Measurements from ENCODE around the gene DDX53. TPM values are rescaled to one million over a fixed set of nuclear protein-coding genes. Genes with fewer than 3 reads are reported as not detected.

Gene DDX53
- total RNA-seq, 1 experiment from 2014 or later: not detected

DNA sequence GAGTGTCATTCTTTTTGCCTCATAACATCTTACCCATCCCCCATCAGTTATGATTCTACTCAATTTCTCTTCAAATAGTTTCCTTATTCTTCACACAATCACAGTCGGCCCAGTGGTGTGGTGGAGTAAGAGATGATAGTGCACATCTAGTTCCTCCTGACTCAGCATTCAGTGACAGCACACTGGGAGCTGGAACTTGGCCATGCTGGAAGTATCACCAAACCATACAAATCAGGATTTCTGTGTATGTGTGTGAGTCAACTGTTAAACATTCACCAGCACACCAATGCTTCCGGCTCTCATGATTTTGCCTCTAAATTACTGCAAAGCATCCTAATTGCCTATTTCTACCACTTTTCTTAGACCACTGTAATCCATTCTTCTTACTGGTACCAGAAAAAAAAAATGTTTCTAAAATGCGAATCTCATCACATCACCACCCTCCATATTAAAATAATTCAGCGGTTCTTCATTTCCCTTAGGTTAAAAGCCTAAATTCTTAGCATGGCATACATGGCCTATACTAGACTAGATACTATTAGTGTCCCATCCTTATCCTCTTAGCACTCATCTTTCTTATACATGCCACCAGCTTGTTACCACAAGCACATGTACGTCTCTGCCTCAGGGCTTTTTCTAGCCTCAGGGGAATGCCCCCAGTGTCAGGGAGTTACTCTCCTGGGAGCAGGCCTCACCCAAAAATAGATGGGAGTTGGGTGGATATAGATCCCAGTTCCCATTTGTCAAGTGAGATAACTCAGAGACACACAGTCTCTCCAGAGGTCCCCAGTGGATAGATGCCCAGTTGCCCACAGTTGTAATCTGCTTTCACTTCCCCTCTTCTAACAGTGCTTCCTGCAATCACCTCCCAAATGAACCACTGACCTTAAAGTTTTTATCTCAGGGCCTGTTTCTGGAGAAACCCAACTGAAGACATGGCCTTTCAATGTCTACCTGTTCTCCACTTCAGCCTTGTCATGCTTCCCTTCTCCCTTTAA, 49.2 kb upstream of the DDX53 start:
- no peak for DNase-seq (ENCODE audit: low spot score)
- no peaks in the 10 kb centered on the region for H3K27me3 Mint-ChIP-seq (ENCODE audit: low read depth)

More for the DNA sequence above, 49.2 kb upstream of the DDX53 start:
- Mint-ChIP-seq H3K9me3 (no peaks in the 10 kb centered on the region), H3K4me1 (no peaks in the 10 kb centered on the region; the same call in 1 of the 2 replicates), H3K4me3 (no peak overlapping the region), H3K36me3 (no peaks in the 10 kb centered on the region), H3K27ac (no peak overlapping the region)
- ChIA-PET POLR2A (no interaction called here), CTCF (no interaction called here)
- ATAC-seq: no peak
- TF ChIP-seq, protein P1, sequence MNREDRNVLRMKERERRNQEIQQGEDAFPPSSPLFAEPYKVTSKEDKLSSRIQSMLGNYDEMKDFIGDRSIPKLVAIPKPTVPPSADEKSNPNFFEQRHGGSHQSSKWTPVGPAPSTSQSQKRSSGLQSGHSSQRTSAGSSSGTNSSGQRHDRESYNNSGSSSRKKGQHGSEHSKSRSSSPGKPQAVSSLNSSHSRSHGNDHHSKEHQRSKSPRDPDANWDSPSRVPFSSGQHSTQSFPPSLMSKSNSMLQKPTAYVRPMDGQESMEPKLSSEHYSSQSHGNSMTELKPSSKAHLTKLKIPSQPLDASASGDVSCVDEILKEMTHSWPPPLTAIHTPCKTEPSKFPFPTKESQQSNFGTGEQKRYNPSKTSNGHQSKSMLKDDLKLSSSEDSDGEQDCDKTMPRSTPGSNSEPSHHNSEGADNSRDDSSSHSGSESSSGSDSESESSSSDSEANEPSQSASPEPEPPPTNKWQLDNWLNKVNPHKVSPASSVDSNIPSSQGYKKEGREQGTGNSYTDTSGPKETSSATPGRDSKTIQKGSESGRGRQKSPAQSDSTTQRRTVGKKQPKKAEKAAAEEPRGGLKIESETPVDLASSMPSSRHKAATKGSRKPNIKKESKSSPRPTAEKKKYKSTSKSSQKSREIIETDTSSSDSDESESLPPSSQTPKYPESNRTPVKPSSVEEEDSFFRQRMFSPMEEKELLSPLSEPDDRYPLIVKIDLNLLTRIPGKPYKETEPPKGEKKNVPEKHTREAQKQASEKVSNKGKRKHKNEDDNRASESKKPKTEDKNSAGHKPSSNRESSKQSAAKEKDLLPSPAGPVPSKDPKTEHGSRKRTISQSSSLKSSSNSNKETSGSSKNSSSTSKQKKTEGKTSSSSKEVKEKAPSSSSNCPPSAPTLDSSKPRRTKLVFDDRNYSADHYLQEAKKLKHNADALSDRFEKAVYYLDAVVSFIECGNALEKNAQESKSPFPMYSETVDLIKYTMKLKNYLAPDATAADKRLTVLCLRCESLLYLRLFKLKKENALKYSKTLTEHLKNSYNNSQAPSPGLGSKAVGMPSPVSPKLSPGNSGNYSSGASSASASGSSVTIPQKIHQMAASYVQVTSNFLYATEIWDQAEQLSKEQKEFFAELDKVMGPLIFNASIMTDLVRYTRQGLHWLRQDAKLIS (CRISPR knock-in tag; IDR thresholded peaks at IDR 0.05; ENCODE audit: borderline replicate concordance): no peak
- TF ChIP-seq KAT7 (CRISPR knock-in tag; IDR thresholded peaks at IDR 0.05; ENCODE audit: borderline replicate concordance): no peak
- TF ChIP-seq, protein P2, sequence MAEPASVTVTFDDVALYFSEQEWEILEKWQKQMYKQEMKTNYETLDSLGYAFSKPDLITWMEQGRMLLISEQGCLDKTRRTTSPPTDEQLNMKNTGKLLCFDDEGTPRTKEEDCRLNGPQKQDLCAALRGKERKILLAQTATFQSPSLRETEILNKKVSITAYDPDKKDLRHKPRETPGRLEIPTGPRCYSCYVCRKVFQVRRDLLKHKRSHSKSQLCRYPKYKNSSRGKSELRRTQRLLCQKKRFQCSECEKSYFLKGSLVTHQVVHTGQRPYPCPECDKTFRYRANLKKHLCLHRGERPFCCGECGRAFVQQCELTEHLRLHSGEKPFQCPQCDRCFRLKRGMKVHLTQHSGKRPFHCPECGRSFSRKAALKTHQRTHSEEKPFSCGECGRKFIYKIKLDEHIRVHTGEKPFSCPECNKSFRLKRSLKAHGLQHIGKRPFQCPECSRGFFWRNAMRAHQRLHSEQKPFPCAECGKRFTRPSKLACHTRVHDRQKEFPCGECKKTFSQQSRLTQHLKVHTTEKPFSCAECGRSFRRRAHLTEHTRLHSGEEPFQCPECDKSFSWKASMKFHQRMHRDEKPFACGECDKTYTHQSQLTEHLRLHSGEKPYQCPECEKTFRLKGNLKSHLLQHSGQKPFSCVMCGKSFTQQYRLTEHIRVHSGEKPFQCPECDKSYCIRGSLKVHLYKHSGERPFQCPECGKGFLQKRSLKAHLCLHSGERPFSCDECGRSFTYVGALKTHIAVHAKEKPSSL (CRISPR knock-in tag; conservative IDR thresholded peaks at IDR 0.05): no peak
- TF ChIP-seq NFYB (CRISPR knock-in tag; conservative IDR thresholded peaks at IDR 0.05; ENCODE audit: low read depth): no peak
- TF ChIP-seq GRHL2 (CRISPR knock-in tag; IDR thresholded peaks at IDR 0.05; ENCODE audit: insufficient replicate concordance, severe bottlenecking): no peak
- TF ChIP-seq, protein P3, sequence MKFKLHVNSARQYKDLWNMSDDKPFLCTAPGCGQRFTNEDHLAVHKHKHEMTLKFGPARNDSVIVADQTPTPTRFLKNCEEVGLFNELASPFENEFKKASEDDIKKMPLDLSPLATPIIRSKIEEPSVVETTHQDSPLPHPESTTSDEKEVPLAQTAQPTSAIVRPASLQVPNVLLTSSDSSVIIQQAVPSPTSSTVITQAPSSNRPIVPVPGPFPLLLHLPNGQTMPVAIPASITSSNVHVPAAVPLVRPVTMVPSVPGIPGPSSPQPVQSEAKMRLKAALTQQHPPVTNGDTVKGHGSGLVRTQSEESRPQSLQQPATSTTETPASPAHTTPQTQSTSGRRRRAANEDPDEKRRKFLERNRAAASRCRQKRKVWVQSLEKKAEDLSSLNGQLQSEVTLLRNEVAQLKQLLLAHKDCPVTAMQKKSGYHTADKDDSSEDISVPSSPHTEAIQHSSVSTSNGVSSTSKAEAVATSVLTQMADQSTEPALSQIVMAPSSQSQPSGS (CRISPR knock-in tag; IDR thresholded peaks at IDR 0.05; ENCODE audit: borderline replicate concordance, low read depth): no peak
- TF ChIP-seq TEAD1 (CRISPR knock-in tag; IDR thresholded peaks at IDR 0.05): no peak
- no peak for TF ChIP-seq FOXK1 (CRISPR knock-in tag; IDR thresholded peaks at IDR 0.05)
- no peak for TF ChIP-seq TP53 (CRISPR knock-in tag; IDR thresholded peaks at IDR 0.05)
- TF ChIP-seq, protein P4, sequence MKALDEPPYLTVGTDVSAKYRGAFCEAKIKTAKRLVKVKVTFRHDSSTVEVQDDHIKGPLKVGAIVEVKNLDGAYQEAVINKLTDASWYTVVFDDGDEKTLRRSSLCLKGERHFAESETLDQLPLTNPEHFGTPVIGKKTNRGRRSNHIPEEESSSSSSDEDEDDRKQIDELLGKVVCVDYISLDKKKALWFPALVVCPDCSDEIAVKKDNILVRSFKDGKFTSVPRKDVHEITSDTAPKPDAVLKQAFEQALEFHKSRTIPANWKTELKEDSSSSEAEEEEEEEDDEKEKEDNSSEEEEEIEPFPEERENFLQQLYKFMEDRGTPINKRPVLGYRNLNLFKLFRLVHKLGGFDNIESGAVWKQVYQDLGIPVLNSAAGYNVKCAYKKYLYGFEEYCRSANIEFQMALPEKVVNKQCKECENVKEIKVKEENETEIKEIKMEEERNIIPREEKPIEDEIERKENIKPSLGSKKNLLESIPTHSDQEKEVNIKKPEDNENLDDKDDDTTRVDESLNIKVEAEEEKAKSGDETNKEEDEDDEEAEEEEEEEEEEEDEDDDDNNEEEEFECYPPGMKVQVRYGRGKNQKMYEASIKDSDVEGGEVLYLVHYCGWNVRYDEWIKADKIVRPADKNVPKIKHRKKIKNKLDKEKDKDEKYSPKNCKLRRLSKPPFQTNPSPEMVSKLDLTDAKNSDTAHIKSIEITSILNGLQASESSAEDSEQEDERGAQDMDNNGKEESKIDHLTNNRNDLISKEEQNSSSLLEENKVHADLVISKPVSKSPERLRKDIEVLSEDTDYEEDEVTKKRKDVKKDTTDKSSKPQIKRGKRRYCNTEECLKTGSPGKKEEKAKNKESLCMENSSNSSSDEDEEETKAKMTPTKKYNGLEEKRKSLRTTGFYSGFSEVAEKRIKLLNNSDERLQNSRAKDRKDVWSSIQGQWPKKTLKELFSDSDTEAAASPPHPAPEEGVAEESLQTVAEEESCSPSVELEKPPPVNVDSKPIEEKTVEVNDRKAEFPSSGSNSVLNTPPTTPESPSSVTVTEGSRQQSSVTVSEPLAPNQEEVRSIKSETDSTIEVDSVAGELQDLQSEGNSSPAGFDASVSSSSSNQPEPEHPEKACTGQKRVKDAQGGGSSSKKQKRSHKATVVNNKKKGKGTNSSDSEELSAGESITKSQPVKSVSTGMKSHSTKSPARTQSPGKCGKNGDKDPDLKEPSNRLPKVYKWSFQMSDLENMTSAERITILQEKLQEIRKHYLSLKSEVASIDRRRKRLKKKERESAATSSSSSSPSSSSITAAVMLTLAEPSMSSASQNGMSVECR (CRISPR knock-in tag; IDR thresholded peaks at IDR 0.05; ENCODE audit: borderline replicate concordance): no peak
- TF ChIP-seq, protein P5, sequence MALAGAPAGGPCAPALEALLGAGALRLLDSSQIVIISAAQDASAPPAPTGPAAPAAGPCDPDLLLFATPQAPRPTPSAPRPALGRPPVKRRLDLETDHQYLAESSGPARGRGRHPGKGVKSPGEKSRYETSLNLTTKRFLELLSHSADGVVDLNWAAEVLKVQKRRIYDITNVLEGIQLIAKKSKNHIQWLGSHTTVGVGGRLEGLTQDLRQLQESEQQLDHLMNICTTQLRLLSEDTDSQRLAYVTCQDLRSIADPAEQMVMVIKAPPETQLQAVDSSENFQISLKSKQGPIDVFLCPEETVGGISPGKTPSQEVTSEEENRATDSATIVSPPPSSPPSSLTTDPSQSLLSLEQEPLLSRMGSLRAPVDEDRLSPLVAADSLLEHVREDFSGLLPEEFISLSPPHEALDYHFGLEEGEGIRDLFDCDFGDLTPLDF (CRISPR knock-in tag; IDR thresholded peaks at IDR 0.05): no peak
- TF ChIP-seq ZNF423 (CRISPR knock-in tag; IDR thresholded peaks at IDR 0.05): no peak
- TF ChIP-seq PRRX2 (CRISPR knock-in tag; IDR thresholded peaks at IDR 0.05): no peak
- TF ChIP-seq, protein P6, sequence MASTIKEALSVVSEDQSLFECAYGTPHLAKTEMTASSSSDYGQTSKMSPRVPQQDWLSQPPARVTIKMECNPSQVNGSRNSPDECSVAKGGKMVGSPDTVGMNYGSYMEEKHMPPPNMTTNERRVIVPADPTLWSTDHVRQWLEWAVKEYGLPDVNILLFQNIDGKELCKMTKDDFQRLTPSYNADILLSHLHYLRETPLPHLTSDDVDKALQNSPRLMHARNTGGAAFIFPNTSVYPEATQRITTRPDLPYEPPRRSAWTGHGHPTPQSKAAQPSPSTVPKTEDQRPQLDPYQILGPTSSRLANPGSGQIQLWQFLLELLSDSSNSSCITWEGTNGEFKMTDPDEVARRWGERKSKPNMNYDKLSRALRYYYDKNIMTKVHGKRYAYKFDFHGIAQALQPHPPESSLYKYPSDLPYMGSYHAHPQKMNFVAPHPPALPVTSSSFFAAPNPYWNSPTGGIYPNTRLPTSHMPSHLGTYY (CRISPR knock-in tag; IDR thresholded peaks at IDR 0.05): no peak
- no peak for TF ChIP-seq ZNF671 (CRISPR knock-in tag; IDR thresholded peaks at IDR 0.05)

All from WTC11 (cell line).